PFSK-1 (cell line): ENCODE results near the gene GPR84.

Experiments used
- FOXP2 ChIP-seq: optimal IDR thresholded peaks from 2 replicates; pipeline ENCODE3; 2011; ENCODE audit warnings: borderline replicate concordance, control low read depth, inconsistent platforms; ENCODE audit not compliant: insufficient read depth; ENCODE audit errors: extremely low read length, extremely low read depth
- POLR2AphosphoS5 ChIP-seq: IDR thresholded peaks from 2 replicates; pipeline ENCODE4 v1.6.1; 2012; ENCODE audit warnings: low read depth, mild to moderate bottlenecking, control low read depth, low read length, moderate library complexity
- REST ChIP-seq, 2 experiments: IDR thresholded peaks; 2 replicates each; pipeline versions ENCODE4 v1.6.1 to v1.8.0; 2011 to 2012; ENCODE audit warnings: low read depth in 2 of 2, low read length in 2 of 2, control low read depth in 1 of 2, inconsistent platforms in 1 of 2, mild to moderate bottlenecking in 1 of 2, moderate library complexity in 1 of 2; ENCODE audit not compliant: insufficient read depth in 1 of 2
- SIN3A ChIP-seq: IDR thresholded peaks from 2 replicates; pipeline ENCODE4 v1.6.1; 2012; ENCODE audit warnings: mild to moderate bottlenecking, low read length, moderate library complexity, borderline replicate concordance; ENCODE audit not compliant: insufficient read depth
- TAF1 ChIP-seq: IDR thresholded peaks from 2 replicates; pipeline ENCODE4 v1.6.1; 2012; ENCODE audit warnings: low read length, control low read depth, borderline replicate concordance; ENCODE audit not compliant: insufficient read depth

The GPR84 gene

GRCh38 chr12:54337280-54337842 is 26.9 kb downstream of the GPR84 start:
- TF ChIP-seq SIN3A, result no peak
- TF ChIP-seq REST (IDR thresholded peaks at IDR 0.05; ENCODE audit: insufficient read depth in 1 of 2, low read depth in 2 of 2, low read length in 2 of 2), result no peak
- no peak for TF ChIP-seq POLR2AphosphoS5
- no peak for TF ChIP-seq FOXP2
- no peak for TF ChIP-seq TAF1

- TF ChIP-seq TAF1, result no peak
- no peak for TF ChIP-seq POLR2AphosphoS5
- TF ChIP-seq SIN3A, result no peak
- no peak for TF ChIP-seq REST (IDR thresholded peaks at IDR 0.05; ENCODE audit: insufficient read depth in 1 of 2, low read depth in 2 of 2, low read length in 2 of 2)
- no peak for TF ChIP-seq FOXP2
Observed at GRCh38 chr12:54333420-54334034, 30.8 kb downstream of the GPR84 start.

GRCh38 chr12:54331461-54331860 is 32.8 kb downstream of the GPR84 start:
- no peak for TF ChIP-seq POLR2AphosphoS5
- TF ChIP-seq FOXP2, result no peak
- no peak for TF ChIP-seq TAF1
- TF ChIP-seq REST (IDR thresholded peaks at IDR 0.05; ENCODE audit: insufficient read depth in 1 of 2, low read depth in 2 of 2, low read length in 2 of 2), result no peak
- TF ChIP-seq SIN3A, result no peak

GRCh38 chr12:54330442-54330841 is 33.8 kb downstream of the GPR84 start:
- TF ChIP-seq SIN3A, result no peak
- no peak for TF ChIP-seq POLR2AphosphoS5
- no peak for TF ChIP-seq TAF1
- TF ChIP-seq FOXP2, result no peak
- no peak for TF ChIP-seq REST (IDR thresholded peaks at IDR 0.05; ENCODE audit: insufficient read depth in 1 of 2, low read depth in 2 of 2, low read length in 2 of 2)

- no peak for TF ChIP-seq SIN3A
- no peak for TF ChIP-seq FOXP2
- TF ChIP-seq TAF1, result no peak
- TF ChIP-seq POLR2AphosphoS5, result no peak
- TF ChIP-seq REST (IDR thresholded peaks at IDR 0.05; ENCODE audit: insufficient read depth in 1 of 2, low read depth in 2 of 2, low read length in 2 of 2), result no peak
Observed at GRCh38 chr12:54329759-54330158, 34.5 kb downstream of the GPR84 start.
